ENCODE data around the gene CLASP1.

CLASP1 gene

GRCh38 chr2:121431214-121431613 is 218.0 kb downstream of the CLASP1 start:
- Histone ChIP-seq H3K4me3 (replicated peaks; ENCODE audit: insufficient read depth, low read length) (no peak overlapping the region), H3K27ac (replicated peaks) (no peak overlapping the region), H3K27me3 (ENCODE audit: insufficient read depth, poor library complexity, severe bottlenecking) (no peaks in the 10 kb centered on the region)
- TF ChIP-seq, protein P1, sequence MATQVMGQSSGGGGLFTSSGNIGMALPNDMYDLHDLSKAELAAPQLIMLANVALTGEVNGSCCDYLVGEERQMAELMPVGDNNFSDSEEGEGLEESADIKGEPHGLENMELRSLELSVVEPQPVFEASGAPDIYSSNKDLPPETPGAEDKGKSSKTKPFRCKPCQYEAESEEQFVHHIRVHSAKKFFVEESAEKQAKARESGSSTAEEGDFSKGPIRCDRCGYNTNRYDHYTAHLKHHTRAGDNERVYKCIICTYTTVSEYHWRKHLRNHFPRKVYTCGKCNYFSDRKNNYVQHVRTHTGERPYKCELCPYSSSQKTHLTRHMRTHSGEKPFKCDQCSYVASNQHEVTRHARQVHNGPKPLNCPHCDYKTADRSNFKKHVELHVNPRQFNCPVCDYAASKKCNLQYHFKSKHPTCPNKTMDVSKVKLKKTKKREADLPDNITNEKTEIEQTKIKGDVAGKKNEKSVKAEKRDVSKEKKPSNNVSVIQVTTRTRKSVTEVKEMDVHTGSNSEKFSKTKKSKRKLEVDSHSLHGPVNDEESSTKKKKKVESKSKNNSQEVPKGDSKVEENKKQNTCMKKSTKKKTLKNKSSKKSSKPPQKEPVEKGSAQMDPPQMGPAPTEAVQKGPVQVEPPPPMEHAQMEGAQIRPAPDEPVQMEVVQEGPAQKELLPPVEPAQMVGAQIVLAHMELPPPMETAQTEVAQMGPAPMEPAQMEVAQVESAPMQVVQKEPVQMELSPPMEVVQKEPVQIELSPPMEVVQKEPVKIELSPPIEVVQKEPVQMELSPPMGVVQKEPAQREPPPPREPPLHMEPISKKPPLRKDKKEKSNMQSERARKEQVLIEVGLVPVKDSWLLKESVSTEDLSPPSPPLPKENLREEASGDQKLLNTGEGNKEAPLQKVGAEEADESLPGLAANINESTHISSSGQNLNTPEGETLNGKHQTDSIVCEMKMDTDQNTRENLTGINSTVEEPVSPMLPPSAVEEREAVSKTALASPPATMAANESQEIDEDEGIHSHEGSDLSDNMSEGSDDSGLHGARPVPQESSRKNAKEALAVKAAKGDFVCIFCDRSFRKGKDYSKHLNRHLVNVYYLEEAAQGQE (IDR thresholded peaks at IDR 0.05; ENCODE audit: insufficient replicate concordance, low read depth), result no peak
- TF ChIP-seq, protein P2, sequence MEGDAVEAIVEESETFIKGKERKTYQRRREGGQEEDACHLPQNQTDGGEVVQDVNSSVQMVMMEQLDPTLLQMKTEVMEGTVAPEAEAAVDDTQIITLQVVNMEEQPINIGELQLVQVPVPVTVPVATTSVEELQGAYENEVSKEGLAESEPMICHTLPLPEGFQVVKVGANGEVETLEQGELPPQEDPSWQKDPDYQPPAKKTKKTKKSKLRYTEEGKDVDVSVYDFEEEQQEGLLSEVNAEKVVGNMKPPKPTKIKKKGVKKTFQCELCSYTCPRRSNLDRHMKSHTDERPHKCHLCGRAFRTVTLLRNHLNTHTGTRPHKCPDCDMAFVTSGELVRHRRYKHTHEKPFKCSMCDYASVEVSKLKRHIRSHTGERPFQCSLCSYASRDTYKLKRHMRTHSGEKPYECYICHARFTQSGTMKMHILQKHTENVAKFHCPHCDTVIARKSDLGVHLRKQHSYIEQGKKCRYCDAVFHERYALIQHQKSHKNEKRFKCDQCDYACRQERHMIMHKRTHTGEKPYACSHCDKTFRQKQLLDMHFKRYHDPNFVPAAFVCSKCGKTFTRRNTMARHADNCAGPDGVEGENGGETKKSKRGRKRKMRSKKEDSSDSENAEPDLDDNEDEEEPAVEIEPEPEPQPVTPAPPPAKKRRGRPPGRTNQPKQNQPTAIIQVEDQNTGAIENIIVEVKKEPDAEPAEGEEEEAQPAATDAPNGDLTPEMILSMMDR (IDR thresholded peaks at IDR 0.05; ENCODE audit: insufficient read depth, low read length), result no peak
- DNase-seq (ENCODE audit: low read depth in 1 of 2, low spot score in 1 of 2), result no peak

- H3K4me3 ChIP-seq (replicated peaks; ENCODE audit: insufficient read depth, low read length), result no peak overlapping the region
- no peaks in the 10 kb centered on the region for H3K27me3 ChIP-seq (ENCODE audit: insufficient read depth, poor library complexity, severe bottlenecking)
- no peak for DNase-seq (ENCODE audit: low read depth in 1 of 2, low spot score in 1 of 2)
- no peak overlapping the region for H3K27ac ChIP-seq (replicated peaks)
- TF ChIP-seq POLR2AphosphoS5 (IDR thresholded peaks at IDR 0.05; ENCODE audit: low read depth) (no peak), GABPA (IDR thresholded peaks at IDR 0.05; ENCODE audit: low read depth) (no peak), SPI1 (IDR thresholded peaks at IDR 0.05; ENCODE audit: borderline replicate concordance, low read depth) (no peak)
- TF ChIP-seq, protein P2 (IDR thresholded peaks at IDR 0.05; ENCODE audit: insufficient read depth, low read length), result no peak
- TF ChIP-seq, protein P1 (IDR thresholded peaks at IDR 0.05; ENCODE audit: insufficient replicate concordance, low read depth), result no peak
These were observed 219.2 kb downstream of the CLASP1 start for GRCh38 chr2:121429927-121430520.

DNA sequence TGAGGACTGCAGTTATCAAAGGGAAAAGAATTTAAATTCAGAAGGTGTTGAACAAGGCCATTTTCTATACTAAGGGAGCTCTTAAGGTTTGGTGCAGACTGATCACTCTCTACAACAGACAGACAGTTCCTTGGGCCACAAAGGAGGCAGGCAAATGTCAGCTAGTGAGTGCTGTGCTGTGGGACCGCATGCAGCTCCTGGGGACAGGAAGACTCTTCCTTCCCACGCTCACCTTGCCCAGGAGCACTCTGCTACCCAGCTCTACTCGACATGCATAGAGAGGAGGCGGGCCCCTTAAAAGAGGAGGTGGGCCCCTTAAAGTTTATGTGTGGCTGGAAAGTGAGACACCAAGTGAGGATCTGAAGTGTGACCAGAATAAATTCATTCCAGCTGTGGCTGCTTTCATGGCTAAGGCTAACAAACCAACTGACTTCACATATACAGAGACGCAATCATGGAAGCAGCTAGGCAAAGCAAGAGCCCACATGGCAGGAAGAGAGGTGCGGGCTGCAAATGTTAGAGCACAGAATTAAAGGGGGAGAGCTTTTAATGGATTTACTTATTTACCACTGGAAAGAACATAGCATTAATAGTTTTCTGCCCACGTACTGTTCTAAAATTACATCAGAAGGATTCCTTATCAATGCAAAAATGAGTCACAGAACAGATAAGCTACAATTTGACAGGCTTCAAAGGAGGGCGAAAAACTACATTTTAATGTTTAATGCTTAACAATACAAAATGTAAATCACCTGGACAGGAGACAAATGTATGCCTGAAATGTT is 220.0 kb downstream of the CLASP1 start:
- Histone ChIP-seq H3K27ac (replicated peaks) (no peak overlapping the region), H3K27me3 (ENCODE audit: insufficient read depth, poor library complexity, severe bottlenecking) (no peaks in the 10 kb centered on the region), H3K4me3 (replicated peaks; ENCODE audit: insufficient read depth, low read length) (no peak overlapping the region)
- TF ChIP-seq GABPA (IDR thresholded peaks at IDR 0.05; ENCODE audit: low read depth) (no peak), POLR2AphosphoS5 (IDR thresholded peaks at IDR 0.05; ENCODE audit: low read depth) (no peak), SPI1 (IDR thresholded peaks at IDR 0.05; ENCODE audit: borderline replicate concordance, low read depth) (no peak)
- TF ChIP-seq, protein P2 (IDR thresholded peaks at IDR 0.05; ENCODE audit: insufficient read depth, low read length), result no peak
- TF ChIP-seq, protein P1 (IDR thresholded peaks at IDR 0.05; ENCODE audit: insufficient replicate concordance, low read depth), result no peak
- DNase-seq (ENCODE audit: low read depth in 1 of 2, low spot score in 1 of 2), result no peak

Data from HL-60 (cell line).